Measurements from ENCODE around the gene RREB1. TPM values are rescaled to one million over a fixed set of nuclear protein-coding genes. Genes with fewer than 3 reads are reported as not detected.

RREB1 gene
- polyA plus RNA-seq, 4 donors = 6.5 to 38.3 (median 11.5) TPM

DNA sequence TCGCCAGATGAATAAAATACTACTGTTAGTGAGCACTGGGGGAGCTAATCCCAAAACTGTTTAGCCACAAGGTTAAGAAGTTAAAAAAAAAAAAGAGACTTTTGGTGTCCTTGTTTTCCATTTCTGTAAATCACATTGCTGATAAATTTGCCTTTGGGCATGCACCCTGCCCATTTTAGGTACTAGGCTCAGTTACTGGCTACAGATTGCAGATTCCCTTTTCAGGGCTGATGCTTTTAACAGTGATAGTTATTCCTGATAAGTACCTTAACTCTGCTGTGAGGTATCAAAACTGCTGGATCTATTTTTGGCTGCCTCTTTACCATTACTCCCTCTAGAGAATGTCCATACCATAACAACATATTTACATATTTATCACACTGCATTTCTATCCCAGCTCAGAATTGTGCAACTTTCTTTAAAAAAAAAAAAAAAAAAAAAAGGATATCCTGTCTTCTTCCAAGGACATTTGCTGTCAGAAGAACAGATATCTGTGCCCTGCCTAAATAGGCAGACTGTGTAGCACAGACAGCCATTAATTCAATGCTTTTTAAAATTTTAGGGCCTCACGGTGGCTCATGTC is 110.7 kb downstream of the RREB1 start:
- WGBS, 3 donors = 87 to 89% (median 89%) methylated on average over 2 of the region's 2 CpGs
- H3K4me1 ChIP-seq (ENCODE audit: control insufficient read depth in 3 of 3, insufficient read depth in 2 of 3, low read depth in 1 of 3, low read length in 2 of 3) = peaks cover 0 to 4% (median 0%) of the 10 kb centered on the region in 3 donors

DNA sequence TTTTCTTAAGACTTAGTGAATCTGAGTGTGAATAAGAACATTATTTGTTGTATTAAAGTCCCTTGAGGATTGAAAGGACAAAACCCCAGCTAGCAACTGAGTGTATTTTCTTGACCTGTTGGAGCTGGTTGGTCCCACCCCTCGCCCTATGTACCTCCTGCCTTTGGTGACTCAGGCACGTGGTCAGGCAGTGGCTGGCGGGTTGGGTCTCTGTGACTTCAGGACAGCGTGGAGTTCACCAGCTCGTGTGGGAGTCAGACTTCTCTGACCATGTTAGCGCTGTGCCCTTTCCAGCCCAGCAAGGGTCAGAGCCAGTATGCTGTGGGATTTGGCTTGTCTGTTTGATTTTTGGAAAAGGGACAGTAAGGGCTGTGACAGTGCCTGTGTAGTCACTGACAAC is 111.5 kb downstream of the RREB1 start:
- Histone ChIP-seq H3K4me3 (ENCODE audit: low read depth in 1 of 3, low read length in 3 of 3) (no peak overlapping the region), H3K36me3 (ENCODE audit: control insufficient read depth in 3 of 3, insufficient read depth in 2 of 3, low read depth in 1 of 3, low read length in 3 of 3) (peaks cover 17 to 71% (median 25%) of the 10 kb centered on the region in 3 donors), H3K27ac (ENCODE audit: low read depth in 1 of 3, low read length in 2 of 3) (peak overlapping the region in 1 of 3 donors; percentile 19), H3K4me1 (ENCODE audit: control insufficient read depth in 3 of 3, insufficient read depth in 2 of 3, low read depth in 1 of 3, low read length in 2 of 3) (peaks cover 0 to 4% (median 0%) of the 10 kb centered on the region in 3 donors), H3K9me3 (ENCODE audit: control insufficient read depth in 2 of 2, insufficient read depth in 1 of 2, low read depth in 1 of 2, low read length in 1 of 2) (no peaks in the 10 kb centered on the region), H3K27me3 (ENCODE audit: control insufficient read depth in 3 of 3, insufficient read depth in 3 of 3, low read length in 3 of 3) (no peaks in the 10 kb centered on the region)
- FAIRE-seq (no peak), DNase-seq (peak; percentile 34 to 41)
- 64 to 72% (median 68%) methylated on average over 6 of the region's 6 CpGs for WGBS, 3 donors

More for the DNA sequence above, 110.7 kb downstream of the RREB1 start:
- FAIRE-seq (no peak), DNase-seq (no peak)
- no peak overlapping the region for H3K27ac ChIP-seq (ENCODE audit: low read depth in 1 of 3, low read length in 2 of 3)
- no peaks in the 10 kb centered on the region for H3K9me3 ChIP-seq (ENCODE audit: control insufficient read depth in 2 of 2, insufficient read depth in 1 of 2, low read depth in 1 of 2, low read length in 1 of 2)
- H3K27me3 ChIP-seq (ENCODE audit: control insufficient read depth in 3 of 3, insufficient read depth in 3 of 3, low read length in 3 of 3) = no peaks in the 10 kb centered on the region
- peaks cover 17 to 78% (median 28%) of the 10 kb centered on the region in 3 donors for H3K36me3 ChIP-seq (ENCODE audit: control insufficient read depth in 3 of 3, insufficient read depth in 2 of 3, low read depth in 1 of 3, low read length in 3 of 3)
- no peak overlapping the region for H3K4me3 ChIP-seq (ENCODE audit: low read depth in 1 of 3, low read length in 3 of 3)

DNA sequence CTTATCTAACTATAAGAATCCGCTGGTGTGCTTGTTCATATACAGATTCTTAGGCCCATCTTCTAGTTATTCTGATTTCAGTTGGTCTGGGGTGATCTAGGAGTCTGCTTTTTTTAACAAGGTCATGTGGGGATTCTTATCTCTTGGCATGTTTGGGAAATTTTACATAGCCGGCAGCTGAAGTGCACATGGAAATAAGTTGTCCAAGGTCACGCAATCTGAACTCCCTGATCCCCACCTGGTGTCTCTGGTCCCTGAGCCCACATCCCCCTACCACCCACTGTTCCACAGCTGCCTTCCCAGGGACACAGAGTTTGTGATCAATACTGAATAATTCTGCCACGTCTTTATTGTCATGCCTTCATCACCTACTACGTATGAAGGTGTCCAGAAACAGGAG is 114.4 kb downstream of the RREB1 start:
- no peak for FAIRE-seq
- H3K27ac ChIP-seq (ENCODE audit: low read depth in 1 of 3, low read length in 2 of 3) = no peak overlapping the region
- no peak for DNase-seq
- peaks cover 0 to 4% (median 0%) of the 10 kb centered on the region in 3 donors for H3K4me1 ChIP-seq (ENCODE audit: control insufficient read depth in 3 of 3, insufficient read depth in 2 of 3, low read depth in 1 of 3, low read length in 2 of 3)
- H3K9me3 ChIP-seq (ENCODE audit: control insufficient read depth in 2 of 2, insufficient read depth in 1 of 2, low read depth in 1 of 2, low read length in 1 of 2) = no peaks in the 10 kb centered on the region
- no peaks in the 10 kb centered on the region for H3K27me3 ChIP-seq (ENCODE audit: control insufficient read depth in 3 of 3, insufficient read depth in 3 of 3, low read length in 3 of 3)
- H3K4me3 ChIP-seq (ENCODE audit: low read depth in 1 of 3, low read length in 3 of 3) = no peak overlapping the region
- WGBS, 3 donors = 81 to 88% (median 88%) methylated on average over 5 of the region's 5 CpGs
- H3K36me3 ChIP-seq (ENCODE audit: control insufficient read depth in 3 of 3, insufficient read depth in 2 of 3, low read depth in 1 of 3, low read length in 3 of 3) = peaks cover 11 to 67% (median 23%) of the 10 kb centered on the region in 3 donors

DNA sequence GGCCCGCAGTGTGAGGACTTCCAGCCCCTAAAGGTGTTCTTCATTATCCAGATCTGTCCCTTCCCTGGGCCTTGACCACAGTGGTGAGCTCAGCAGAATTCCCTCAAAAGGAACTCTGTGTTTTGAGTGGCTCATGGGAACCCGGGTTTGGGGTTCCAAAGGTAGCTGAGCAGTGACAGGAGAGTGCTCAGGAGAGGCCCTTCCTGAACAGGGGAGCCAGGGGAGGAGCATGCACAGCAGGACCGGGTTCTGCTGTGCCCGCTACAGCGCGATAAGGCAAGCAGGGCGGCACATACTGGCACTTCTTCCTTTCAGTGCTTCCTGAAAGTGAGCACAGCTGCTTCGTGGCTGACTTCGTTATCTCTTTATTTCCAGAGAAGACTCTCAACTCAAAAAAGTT is 117.0 kb downstream of the RREB1 start:
- FAIRE-seq = no peak
- 69 to 75% (median 73%) methylated on average over 9 of the region's 9 CpGs for WGBS, 3 donors
- H3K4me3 ChIP-seq (ENCODE audit: low read depth in 1 of 3, low read length in 3 of 3) = no peak overlapping the region
- no peak for DNase-seq
- no peaks in the 10 kb centered on the region for H3K4me1 ChIP-seq (ENCODE audit: control insufficient read depth in 3 of 3, insufficient read depth in 2 of 3, low read depth in 1 of 3, low read length in 2 of 3)
- no peaks in the 10 kb centered on the region for H3K27me3 ChIP-seq (ENCODE audit: control insufficient read depth in 3 of 3, insufficient read depth in 3 of 3, low read length in 3 of 3)
- peaks cover 14 to 72% (median 34%) of the 10 kb centered on the region in 3 donors for H3K36me3 ChIP-seq (ENCODE audit: control insufficient read depth in 3 of 3, insufficient read depth in 2 of 3, low read depth in 1 of 3, low read length in 3 of 3)
- H3K9me3 ChIP-seq (ENCODE audit: control insufficient read depth in 2 of 2, insufficient read depth in 1 of 2, low read depth in 1 of 2, low read length in 1 of 2) = no peaks in the 10 kb centered on the region
- no peak overlapping the region for H3K27ac ChIP-seq (ENCODE audit: low read depth in 1 of 3, low read length in 2 of 3)

DNA sequence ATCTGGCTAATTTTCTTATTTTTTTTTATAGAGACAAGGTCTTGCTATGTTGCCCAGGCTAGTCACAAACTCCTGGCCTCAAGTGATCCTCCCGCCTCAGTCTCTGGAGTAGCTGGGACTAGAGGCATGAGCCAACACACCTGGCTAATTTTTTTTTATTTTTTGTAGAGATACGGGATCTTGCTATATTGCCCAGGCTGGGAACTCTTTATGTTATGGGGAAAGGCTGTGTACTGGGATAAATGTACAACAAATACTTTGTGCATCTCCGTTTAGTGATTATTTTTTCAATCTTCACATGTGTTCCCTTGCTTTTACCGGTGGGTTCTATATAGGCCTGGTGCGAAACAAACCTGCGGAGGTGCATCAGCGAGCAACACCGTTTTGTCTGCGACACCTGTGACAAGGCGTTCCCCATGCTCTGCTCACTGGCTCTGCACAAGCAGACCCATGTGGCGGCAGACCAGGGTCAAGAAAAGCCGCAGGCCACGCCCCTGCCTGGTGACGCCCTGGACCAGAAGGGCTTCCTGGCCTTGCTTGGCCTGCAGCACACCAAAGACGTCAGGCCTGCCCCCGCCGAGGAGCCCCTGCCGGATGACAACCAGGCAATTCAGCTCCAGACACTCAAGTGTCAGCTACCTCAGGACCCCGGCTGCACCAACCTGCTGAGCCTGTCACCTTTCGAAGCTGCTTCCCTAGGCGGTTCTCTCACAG is 121.1 kb downstream of the RREB1 start:
- Histone ChIP-seq H3K4me1 (ENCODE audit: control insufficient read depth in 3 of 3, insufficient read depth in 2 of 3, low read depth in 1 of 3, low read length in 2 of 3) (no peaks in the 10 kb centered on the region), H3K27ac (ENCODE audit: low read depth in 1 of 3, low read length in 2 of 3) (no peak overlapping the region), H3K9me3 (ENCODE audit: control insufficient read depth in 2 of 2, insufficient read depth in 1 of 2, low read depth in 1 of 2, low read length in 1 of 2) (no peaks in the 10 kb centered on the region), H3K27me3 (ENCODE audit: control insufficient read depth in 3 of 3, insufficient read depth in 3 of 3, low read length in 3 of 3) (no peaks in the 10 kb centered on the region), H3K36me3 (ENCODE audit: control insufficient read depth in 3 of 3, insufficient read depth in 2 of 3, low read depth in 1 of 3, low read length in 3 of 3) (peaks cover 32 to 82% (median 49%) of the 10 kb centered on the region in 3 donors), H3K4me3 (ENCODE audit: low read depth in 1 of 3, low read length in 3 of 3) (no peak overlapping the region)
- FAIRE-seq (no peak), DNase-seq (no peak)
- WGBS, 3 donors = 92 to 95% (median 94%) methylated on average over 21 of the region's 21 CpGs

DNA sequence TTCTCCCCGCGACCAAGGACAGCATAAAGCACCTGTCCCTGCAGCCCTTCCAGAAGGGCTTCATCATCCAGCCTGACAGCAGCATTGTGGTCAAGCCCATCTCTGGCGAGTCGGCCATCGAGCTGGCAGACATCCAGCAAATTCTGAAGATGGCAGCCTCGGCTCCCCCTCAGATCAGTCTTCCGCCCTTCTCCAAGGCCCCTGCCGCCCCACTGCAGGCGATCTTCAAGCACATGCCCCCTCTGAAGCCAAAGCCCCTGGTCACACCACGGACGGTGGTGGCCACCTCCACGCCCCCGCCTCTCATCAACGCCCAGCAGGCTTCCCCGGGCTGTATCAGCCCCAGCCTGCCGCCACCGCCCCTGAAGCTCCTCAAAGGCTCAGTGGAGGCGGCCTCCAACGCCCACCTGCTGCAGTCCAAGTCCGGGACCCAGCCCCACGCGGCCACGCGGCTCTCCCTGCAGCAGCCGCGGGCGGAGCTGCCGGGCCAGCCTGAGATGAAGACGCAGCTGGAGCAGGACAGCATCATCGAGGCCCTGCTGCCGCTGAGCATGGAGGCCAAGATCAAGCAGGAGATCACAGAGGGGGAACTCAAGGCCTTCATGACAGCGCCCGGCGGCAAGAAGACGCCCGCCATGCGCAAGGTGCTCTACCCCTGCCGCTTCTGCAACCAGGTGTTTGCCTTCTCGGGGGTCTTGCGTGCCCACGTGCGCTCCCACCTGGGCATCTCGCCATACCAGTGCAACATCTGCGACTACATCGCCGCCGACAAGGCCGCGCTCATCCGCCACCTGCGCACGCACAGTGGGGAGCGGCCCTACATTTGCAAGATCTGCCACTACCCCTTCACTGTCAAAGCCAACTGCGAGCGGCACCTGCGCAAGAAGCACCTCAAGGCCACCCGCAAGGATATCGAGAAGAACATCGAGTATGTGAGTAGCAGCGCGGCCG is 121.9 kb downstream of the RREB1 start:
- no peak overlapping the region for H3K27ac ChIP-seq (ENCODE audit: low read depth in 1 of 3, low read length in 2 of 3)
- H3K4me3 ChIP-seq (ENCODE audit: low read depth in 1 of 3, low read length in 3 of 3) = no peak overlapping the region
- no peak for DNase-seq
- H3K9me3 ChIP-seq (ENCODE audit: control insufficient read depth in 2 of 2, insufficient read depth in 1 of 2, low read depth in 1 of 2, low read length in 1 of 2) = no peaks in the 10 kb centered on the region
- no peaks in the 10 kb centered on the region for H3K27me3 ChIP-seq (ENCODE audit: control insufficient read depth in 3 of 3, insufficient read depth in 3 of 3, low read length in 3 of 3)
- peaks cover 0 to 2% (median 0%) of the 10 kb centered on the region in 3 donors for H3K4me1 ChIP-seq (ENCODE audit: control insufficient read depth in 3 of 3, insufficient read depth in 2 of 3, low read depth in 1 of 3, low read length in 2 of 3)
- FAIRE-seq = no peak
- 95 to 96% (median 96%) methylated on average over 60 to 62 of the region's 62 CpGs for WGBS, 3 donors
- peaks cover 29 to 81% (median 47%) of the 10 kb centered on the region in 3 donors for H3K36me3 ChIP-seq (ENCODE audit: control insufficient read depth in 3 of 3, insufficient read depth in 2 of 3, low read depth in 1 of 3, low read length in 3 of 3)

DNA sequence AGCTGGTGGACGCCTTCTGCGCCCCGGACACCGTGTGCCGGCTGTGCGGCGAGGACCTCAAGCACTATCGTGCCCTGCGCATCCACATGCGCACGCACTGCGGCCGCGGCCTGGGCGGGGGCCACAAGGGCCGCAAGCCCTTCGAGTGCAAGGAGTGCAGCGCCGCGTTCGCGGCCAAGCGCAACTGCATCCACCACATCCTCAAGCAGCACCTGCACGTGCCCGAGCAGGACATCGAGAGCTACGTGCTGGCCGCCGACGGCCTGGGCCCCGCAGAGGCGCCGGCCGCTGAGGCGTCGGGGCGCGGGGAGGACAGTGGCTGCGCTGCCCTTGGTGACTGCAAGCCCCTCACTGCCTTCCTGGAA is 122.5 kb downstream of the RREB1 start:
- DNase-seq = no peak
- peaks cover 29 to 82% (median 48%) of the 10 kb centered on the region in 3 donors for H3K36me3 ChIP-seq (ENCODE audit: control insufficient read depth in 3 of 3, insufficient read depth in 2 of 3, low read depth in 1 of 3, low read length in 3 of 3)
- FAIRE-seq = no peak
- no peak overlapping the region for H3K27ac ChIP-seq (ENCODE audit: low read depth in 1 of 3, low read length in 2 of 3)
- no peaks in the 10 kb centered on the region for H3K27me3 ChIP-seq (ENCODE audit: control insufficient read depth in 3 of 3, insufficient read depth in 3 of 3, low read length in 3 of 3)
- H3K4me1 ChIP-seq (ENCODE audit: control insufficient read depth in 3 of 3, insufficient read depth in 2 of 3, low read depth in 1 of 3, low read length in 2 of 3) = peaks cover 0 to 6% (median 0%) of the 10 kb centered on the region in 3 donors
- WGBS, 3 donors = 96 to 97% (median 97%) methylated on average over 32 to 39 of the region's 39 CpGs
- no peaks in the 10 kb centered on the region for H3K9me3 ChIP-seq (ENCODE audit: control insufficient read depth in 2 of 2, insufficient read depth in 1 of 2, low read depth in 1 of 2, low read length in 1 of 2)
- H3K4me3 ChIP-seq (ENCODE audit: low read depth in 1 of 3, low read length in 3 of 3) = no peak overlapping the region

Measured in small intestine (tissue), 7 donors.